HEK293 (cell line): ENCODE results near the gene TECPR2.

Experiments
- CTCF ChIA-PET: fragments of 350-600 bp; formaldehyde crosslinking; extraction: SDS; loops from one replicate; lab custom pipeline; 2021; ENCODE audit warnings: antibody characterized with exemption; lab: Yijun Ruan, JAX
- POLR2A ChIA-PET: fragments of 300-600 bp; formaldehyde crosslinking; extraction: SDS; loops from one replicate; lab custom pipeline; 2020; ENCODE audit warnings: antibody characterized with exemption, inconsistent platforms; lab: Yijun Ruan, JAX
- H3K27ac ChIP-seq: fragments of 200-500 bp; sonication (Bioruptor generic); 2 replicates; pipeline ENCODE4 v1.5.1; 2014; ENCODE audit warnings: low read depth, low read length, control low read depth, inconsistent platforms; ENCODE audit errors: extremely low read depth
- H3K36me3 ChIP-seq, 2 experiments: fragments of 200-500 bp in 1 of 2; sonication (Bioruptor generic) in 1 of 2; 1 replicate in 1 of 2; 2 replicates in 1 of 2; pipeline ENCODE4 v1.5.1; 2014 to 2017; ENCODE audit warnings: inconsistent platforms in 2 of 2, low read length in 2 of 2; ENCODE audit not compliant: control insufficient read depth in 2 of 2, insufficient read depth in 1 of 2
- H3K4me1 ChIP-seq: fragments of 200-500 bp; sonication (Bioruptor generic); 2 replicates; pipeline ENCODE4 v1.5.1; 2014; ENCODE audit warnings: mild to moderate bottlenecking, low read length, inconsistent platforms; ENCODE audit not compliant: control insufficient read depth, insufficient read depth
- H3K4me3 ChIP-seq: 2 replicates; pipeline ENCODE4 v1.5.1; 2011; ENCODE audit warnings: low read depth, mild to moderate bottlenecking, control low read depth, low read length, moderate library complexity
- H3K9me3 ChIP-seq: fragments of 200-500 bp; sonication (Bioruptor generic); 2 replicates; pipeline ENCODE4 v1.5.1; 2014; ENCODE audit warnings: low read depth, low read length, inconsistent platforms; ENCODE audit not compliant: control insufficient read depth, insufficient read depth
- GLI4 ChIP-seq: fragments of 450-650 bp; formaldehyde crosslinking; IDR thresholded peaks from 2 replicates; pipeline ENCODE4 v1.5.1; 2016; ENCODE audit warnings: missing biosample characterization, missing genetic modification characterization
- GLIS1 ChIP-seq: fragments of 450-650 bp; formaldehyde crosslinking; IDR thresholded peaks from 2 replicates; pipeline ENCODE4 v1.5.1; 2016; ENCODE audit warnings: missing biosample characterization, missing genetic modification characterization
- ZBTB17 ChIP-seq: fragments of 450-650 bp; formaldehyde crosslinking; IDR thresholded peaks from 2 replicates; pipeline ENCODE4 v1.5.1; 2016; ENCODE audit warnings: missing biosample characterization, missing genetic modification characterization
- ZNF211 ChIP-seq: fragments of 450-650 bp; formaldehyde crosslinking; IDR thresholded peaks from 2 replicates; pipeline ENCODE4 v1.5.1; 2016; ENCODE audit warnings: low read depth, missing biosample characterization, missing genetic modification characterization
- ZNF521 ChIP-seq: fragments of 450-650 bp; formaldehyde crosslinking; IDR thresholded peaks from 2 replicates; pipeline ENCODE4 v1.5.1; 2017; ENCODE audit warnings: missing biosample characterization, mild to moderate bottlenecking, missing genetic modification characterization
- ZNF768 ChIP-seq: fragments of 450-650 bp; formaldehyde crosslinking; IDR thresholded peaks from 2 replicates; pipeline ENCODE4 v1.5.1; 2018; ENCODE audit warnings: missing biosample characterization, mild to moderate bottlenecking, missing genetic modification characterization
- TF ChIP-seq, protein P1 (sequence below): fragments of 450-650 bp; formaldehyde crosslinking; IDR thresholded peaks from 2 replicates; pipeline ENCODE4 v1.5.1; 2016; ENCODE audit warnings: missing biosample characterization, missing genetic modification characterization
- TF ChIP-seq, protein P2 (sequence below): fragments of 450-650 bp; formaldehyde crosslinking; IDR thresholded peaks from 2 replicates; pipeline ENCODE4 v1.5.1; 2016; ENCODE audit warnings: missing biosample characterization, missing genetic modification characterization
- TF ChIP-seq, protein P3 (sequence below): fragments of 450-650 bp; formaldehyde crosslinking; IDR thresholded peaks from 2 replicates; pipeline ENCODE4 v1.5.1; 2016; ENCODE audit warnings: missing biosample characterization, missing genetic modification characterization
- TF ChIP-seq, protein P4 (sequence below): fragments of 450-650 bp; formaldehyde crosslinking; IDR thresholded peaks from 2 replicates; pipeline ENCODE4 v1.5.1; 2016; ENCODE audit warnings: missing biosample characterization, missing genetic modification characterization

The TECPR2 gene

DNA sequence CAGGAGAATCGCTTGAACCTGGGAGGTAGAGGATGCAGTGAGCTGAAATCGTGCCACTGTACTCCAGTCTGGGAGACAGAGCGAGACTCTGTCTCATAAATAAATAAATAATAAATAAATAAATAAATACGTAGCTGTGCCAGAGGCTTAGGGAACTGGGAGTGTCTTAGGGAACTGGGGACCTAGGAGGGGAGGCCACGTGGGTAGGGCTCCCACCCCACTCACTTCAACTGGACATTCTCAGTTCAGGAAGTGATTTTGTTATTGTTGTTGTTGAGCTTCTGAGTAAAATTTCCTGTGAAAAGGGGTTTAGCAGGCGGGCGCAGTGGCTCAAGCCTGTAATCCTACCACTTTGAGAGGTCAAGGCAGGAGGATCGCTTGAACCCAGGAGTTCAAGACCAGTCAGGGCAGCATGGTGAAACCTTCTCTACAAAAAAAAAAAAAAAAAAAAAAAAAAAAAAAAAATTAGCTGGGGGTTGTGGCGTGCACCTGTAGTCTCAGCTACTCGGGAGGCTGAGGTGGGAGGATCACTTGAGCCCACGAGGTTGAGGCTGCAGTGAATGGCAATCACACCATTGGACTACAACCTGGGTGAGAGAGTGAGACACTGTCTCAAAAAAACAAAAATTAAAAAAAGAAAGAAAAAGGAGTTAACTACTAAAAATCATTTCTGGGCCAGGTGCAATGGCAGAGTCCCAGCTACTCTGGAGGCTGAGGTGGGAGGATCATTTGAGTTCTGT lies 165.9 kb downstream of the TECPR2 start:
- no peaks in the 10 kb centered on the region for H3K36me3 ChIP-seq
- TF ChIP-seq, protein P1, sequence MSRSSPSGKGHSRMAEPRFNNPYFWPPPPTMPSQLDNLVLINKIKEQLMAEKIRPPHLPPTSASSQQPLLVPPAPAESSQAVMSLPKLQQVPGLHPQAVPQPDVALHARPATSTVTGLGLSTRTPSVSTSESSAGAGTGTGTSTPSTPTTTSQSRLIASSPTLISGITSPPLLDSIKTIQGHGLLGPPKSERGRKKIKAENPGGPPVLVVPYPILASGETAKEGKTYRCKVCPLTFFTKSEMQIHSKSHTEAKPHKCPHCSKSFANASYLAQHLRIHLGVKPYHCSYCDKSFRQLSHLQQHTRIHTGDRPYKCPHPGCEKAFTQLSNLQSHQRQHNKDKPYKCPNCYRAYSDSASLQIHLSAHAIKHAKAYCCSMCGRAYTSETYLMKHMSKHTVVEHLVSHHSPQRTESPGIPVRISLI (tag by site-specific recombination) = peak; percentile 94
- TF ChIP-seq ZNF211 (tag by site-specific recombination) = no peak
- H3K27ac ChIP-seq = no peak overlapping the region
- no peak overlapping the region for H3K4me3 ChIP-seq
- POLR2A ChIA-PET = interaction anchor here (1.2 kb wide), 1 partner anchor 20 kb away, joined by 4 read pairs; no protein-coding TSS in a partner anchor
- CTCF ChIA-PET = interaction anchor here (0.7 kb wide), 1 partner anchor 29 kb away, joined by 3 read pairs; no protein-coding TSS in a partner anchor
- H3K9me3 ChIP-seq = no peaks in the 10 kb centered on the region
- H3K4me1 ChIP-seq = no peaks in the 10 kb centered on the region

DNA sequence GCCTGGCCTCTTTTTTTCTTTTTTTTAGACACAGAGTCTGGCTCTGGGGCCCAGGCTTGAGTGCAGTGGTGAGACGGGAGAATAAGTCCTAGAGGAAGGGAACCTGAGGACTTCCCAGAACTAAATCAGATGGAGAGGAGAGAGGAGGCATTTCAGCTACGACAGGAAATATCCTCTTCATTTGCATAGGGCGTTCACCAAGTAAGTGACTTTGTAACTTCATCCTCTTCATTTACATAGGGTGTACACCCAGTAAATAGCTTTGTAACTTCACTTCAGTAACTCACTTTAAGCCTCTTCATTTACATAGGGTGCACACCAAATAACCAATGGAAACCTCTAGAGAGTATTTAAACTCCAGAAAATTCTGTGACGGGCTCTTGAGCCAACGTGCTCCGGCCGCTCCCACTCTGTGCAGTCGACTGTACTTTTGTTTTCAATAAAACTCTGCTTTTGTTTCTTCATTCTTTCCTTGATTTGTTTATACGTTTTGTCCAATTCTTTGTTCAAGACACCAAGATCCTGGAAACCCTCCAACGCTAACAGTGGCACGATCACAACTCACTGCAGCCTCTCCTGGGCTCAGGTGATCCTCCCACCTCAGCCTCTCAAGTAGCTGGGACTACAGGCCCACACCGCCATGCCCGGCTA lies 168.2 kb downstream of the TECPR2 start:
- TF ChIP-seq, protein P2, sequence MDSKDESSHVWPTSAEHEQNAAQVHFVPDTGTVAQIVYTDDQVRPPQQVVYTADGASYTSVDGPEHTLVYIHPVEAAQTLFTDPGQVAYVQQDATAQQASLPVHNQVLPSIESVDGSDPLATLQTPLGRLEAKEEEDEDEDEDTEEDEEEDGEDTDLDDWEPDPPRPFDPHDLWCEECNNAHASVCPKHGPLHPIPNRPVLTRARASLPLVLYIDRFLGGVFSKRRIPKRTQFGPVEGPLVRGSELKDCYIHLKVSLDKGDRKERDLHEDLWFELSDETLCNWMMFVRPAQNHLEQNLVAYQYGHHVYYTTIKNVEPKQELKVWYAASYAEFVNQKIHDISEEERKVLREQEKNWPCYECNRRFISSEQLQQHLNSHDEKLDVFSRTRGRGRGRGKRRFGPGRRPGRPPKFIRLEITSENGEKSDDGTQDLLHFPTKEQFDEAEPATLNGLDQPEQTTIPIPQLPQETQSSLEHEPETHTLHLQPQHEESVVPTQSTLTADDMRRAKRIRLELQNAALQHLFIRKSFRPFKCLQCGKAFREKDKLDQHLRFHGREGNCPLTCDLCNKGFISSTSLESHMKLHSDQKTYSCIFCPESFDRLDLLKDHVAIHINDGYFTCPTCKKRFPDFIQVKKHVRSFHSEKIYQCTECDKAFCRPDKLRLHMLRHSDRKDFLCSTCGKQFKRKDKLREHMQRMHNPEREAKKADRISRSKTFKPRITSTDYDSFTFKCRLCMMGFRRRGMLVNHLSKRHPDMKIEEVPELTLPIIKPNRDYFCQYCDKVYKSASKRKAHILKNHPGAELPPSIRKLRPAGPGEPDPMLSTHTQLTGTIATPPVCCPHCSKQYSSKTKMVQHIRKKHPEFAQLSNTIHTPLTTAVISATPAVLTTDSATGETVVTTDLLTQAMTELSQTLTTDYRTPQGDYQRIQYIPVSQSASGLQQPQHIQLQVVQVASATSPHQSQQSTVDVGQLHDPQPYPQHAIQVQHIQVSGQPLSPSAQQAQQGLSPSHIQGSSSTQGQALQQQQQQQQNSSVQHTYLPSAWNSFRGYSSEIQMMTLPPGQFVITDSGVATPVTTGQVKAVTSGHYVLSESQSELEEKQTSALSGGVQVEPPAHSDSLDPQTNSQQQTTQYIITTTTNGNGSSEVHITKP (tag by site-specific recombination) = no peak
- TF ChIP-seq ZNF521 (no peak), ZBTB17 (tag by site-specific recombination) (no peak), GLI4 (tag by site-specific recombination) (no peak)
- no peaks in the 10 kb centered on the region for H3K4me1 ChIP-seq
- POLR2A ChIA-PET = no interaction called here
- CTCF ChIA-PET = interaction anchor here (0.6 to 1.3 kb wide), 2 partner anchors 15 to 34 kb away, joined by 3 to 5 read pairs; no protein-coding TSS in a partner anchor
- H3K36me3 ChIP-seq = no peaks in the 10 kb centered on the region
- no peak overlapping the region for H3K27ac ChIP-seq
- H3K9me3 ChIP-seq = no peaks in the 10 kb centered on the region
- no peak overlapping the region for H3K4me3 ChIP-seq

DNA sequence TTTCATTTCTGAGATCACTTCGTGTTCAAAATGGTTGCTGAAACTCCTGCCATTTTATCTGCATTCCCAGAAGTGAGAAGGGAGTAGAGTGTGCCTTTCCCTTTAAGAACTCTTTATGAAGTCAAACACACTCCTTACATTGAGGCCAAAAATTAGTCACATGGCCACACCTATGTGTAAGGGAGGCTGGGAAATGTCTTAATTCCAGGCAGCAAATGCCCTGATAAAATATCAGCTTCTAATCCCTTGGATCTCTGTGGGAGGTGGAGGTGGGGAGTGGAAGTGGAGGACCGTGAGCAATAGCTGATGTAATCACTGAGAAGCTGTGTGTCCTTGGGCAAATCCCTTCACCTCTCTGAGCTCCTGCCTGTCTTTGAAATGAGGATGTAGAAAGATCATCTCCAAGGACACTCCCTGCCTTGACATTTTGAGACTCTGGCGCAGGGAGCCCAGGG lies 169.5 kb downstream of the TECPR2 start:
- POLR2A ChIA-PET = no interaction called here
- no peak overlapping the region for H3K4me3 ChIP-seq
- TF ChIP-seq, protein P3, sequence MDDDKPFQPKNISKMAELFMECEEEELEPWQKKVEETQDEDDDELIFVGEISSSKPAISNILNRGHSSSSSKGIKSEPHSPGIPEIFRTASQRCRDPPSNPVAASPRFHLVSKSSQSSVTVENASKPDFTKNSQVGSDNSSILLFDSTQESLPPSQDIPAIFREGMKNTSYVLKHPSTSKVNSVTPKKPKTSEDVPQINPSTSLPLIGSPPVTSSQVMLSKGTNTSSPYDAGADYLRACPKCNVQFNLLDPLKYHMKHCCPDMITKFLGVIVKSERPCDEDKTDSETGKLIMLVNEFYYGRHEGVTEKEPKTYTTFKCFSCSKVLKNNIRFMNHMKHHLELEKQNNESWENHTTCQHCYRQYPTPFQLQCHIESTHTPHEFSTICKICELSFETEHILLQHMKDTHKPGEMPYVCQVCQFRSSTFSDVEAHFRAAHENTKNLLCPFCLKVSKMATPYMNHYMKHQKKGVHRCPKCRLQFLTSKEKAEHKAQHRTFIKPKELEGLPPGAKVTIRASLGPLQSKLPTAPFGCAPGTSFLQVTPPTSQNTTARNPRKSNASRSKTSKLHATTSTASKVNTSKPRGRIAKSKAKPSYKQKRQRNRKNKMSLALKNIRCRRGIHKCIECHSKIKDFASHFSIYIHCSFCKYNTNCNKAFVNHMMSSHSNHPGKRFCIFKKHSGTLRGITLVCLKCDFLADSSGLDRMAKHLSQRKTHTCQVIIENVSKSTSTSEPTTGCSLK (tag by site-specific recombination) = no peak
- TF ChIP-seq ZNF768 (tag by site-specific recombination) (peak; percentile 88; the same call in 1 of the 2 replicates), GLIS1 (tag by site-specific recombination) (peak; percentile 43)
- TF ChIP-seq, protein P4, sequence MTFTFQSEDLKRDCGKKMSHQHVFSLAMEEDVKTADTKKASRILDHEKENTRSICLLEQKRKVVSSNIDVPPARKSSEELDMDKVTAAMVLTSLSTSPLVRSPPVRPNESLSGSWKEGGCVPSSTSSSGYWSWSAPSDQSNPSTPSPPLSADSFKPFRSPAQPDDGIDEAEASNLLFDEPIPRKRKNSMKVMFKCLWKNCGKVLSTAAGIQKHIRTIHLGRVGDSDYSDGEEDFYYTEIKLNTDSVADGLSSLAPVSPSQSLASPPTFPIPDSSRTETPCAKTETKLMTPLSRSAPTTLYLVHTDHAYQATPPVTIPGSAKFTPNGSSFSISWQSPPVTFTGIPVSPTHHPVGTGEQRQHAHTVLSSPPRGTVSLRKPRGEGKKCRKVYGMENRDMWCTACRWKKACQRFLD (tag by site-specific recombination) = no peak
- TF ChIP-seq, all 188 proteins: peak for 2
- H3K4me1 ChIP-seq = no peaks in the 10 kb centered on the region
- CTCF ChIA-PET = no interaction called here
- no peaks in the 10 kb centered on the region for H3K36me3 ChIP-seq
- no peaks in the 10 kb centered on the region for H3K9me3 ChIP-seq
- H3K27ac ChIP-seq = no peak overlapping the region
